ENCODE results near the gene ANKRD65.
"Not testable (repeated sequence)": the region's sequence is repeated elsewhere in the genome, so short reads cannot be mapped to it uniquely, and the experiment has no call there.

The ANKRD65 gene

GRCh38 chr1:1417825-1418463 lies 3.1 kb downstream of the ANKRD65 start:
- DNase-seq (ENCODE audit: low read depth in 2 of 2), result not testable (repeated sequence)

- not testable (repeated sequence) for DNase-seq (ENCODE audit: low read depth in 2 of 2)
Measured at GRCh38 chr1:1417396-1417795, 3.7 kb downstream of the ANKRD65 start.

GRCh38 chr1:1415751-1416150 lies 5.3 kb downstream of the ANKRD65 start:
- no peak for DNase-seq (ENCODE audit: low read depth in 2 of 2)

- DNase-seq (ENCODE audit: low read depth in 2 of 2), result not testable (repeated sequence)
Measured at GRCh38 chr1:1412311-1412902, 8.7 kb downstream of the ANKRD65 start.

GRCh38 chr1:1411626-1412025 lies 9.4 kb downstream of the ANKRD65 start:
- no peak for DNase-seq (ENCODE audit: low read depth in 2 of 2)

GRCh38 chr1:1410238-1410637 lies 10.8 kb downstream of the ANKRD65 start:
- not testable (repeated sequence) for DNase-seq (ENCODE audit: low read depth in 2 of 2)

- no peak for DNase-seq (ENCODE audit: low read depth in 2 of 2)
Measured at GRCh38 chr1:1407636-1408318, 13.3 kb downstream of the ANKRD65 start.

GRCh38 chr1:1406821-1407635 lies 14.0 kb downstream of the ANKRD65 start, which contains the start of gene MRPL20:
MRPL20 (minus strand) TSS chr1:1407293; CDS start chr1:1407217, 76 bp downstream.
- DNase-seq (ENCODE audit: low read depth in 2 of 2), result peak; percentile 90 to 91

GRCh38 chr1:1406101-1406820 lies 14.8 kb downstream of the ANKRD65 start:
- DNase-seq (ENCODE audit: low read depth in 2 of 2), result no peak

- DNase-seq (ENCODE audit: low read depth in 2 of 2), result no peak
Measured at GRCh38 chr1:1403653-1404052, 17.4 kb downstream of the ANKRD65 start.

- not testable (repeated sequence) for DNase-seq (ENCODE audit: low read depth in 2 of 2)
Measured at GRCh38 chr1:1402901-1403392, 18.1 kb downstream of the ANKRD65 start.

GRCh38 chr1:1402072-1402900 lies 18.8 kb downstream of the ANKRD65 start:
- DNase-seq (ENCODE audit: low read depth in 2 of 2), result no peak

- DNase-seq (ENCODE audit: low read depth in 2 of 2), result no peak
Measured at GRCh38 chr1:1401457-1402010, 19.5 kb downstream of the ANKRD65 start.

- DNase-seq (ENCODE audit: low read depth in 2 of 2), result no peak
Measured at GRCh38 chr1:1400576-1401456, 20.3 kb downstream of the ANKRD65 start.

GRCh38 chr1:1399872-1400575 lies 21.1 kb downstream of the ANKRD65 start:
- no peak for DNase-seq (ENCODE audit: low read depth in 2 of 2)

GRCh38 chr1:1399187-1399871 lies 21.7 kb downstream of the ANKRD65 start, which contains the start of gene CCNL2:
CCNL2 (minus strand) TSS chr1:1399335; CDS start chr1:1399306, 29 bp downstream.
- peak; percentile 98 to 100 for DNase-seq (ENCODE audit: low read depth in 2 of 2)

GRCh38 chr1:1398677-1399186 lies 22.3 kb downstream of the ANKRD65 start:
- DNase-seq (ENCODE audit: low read depth in 2 of 2), result no peak
